ENCODE results near the gene GPATCH3.
"Not testable (repeated sequence)": the region's sequence is repeated elsewhere in the genome, so short reads cannot be mapped to it uniquely, and the experiment has no call there.

GPATCH3 gene

GRCh38 chr1:26874896-26875295, 25.4 kb downstream of the GPATCH3 start:
- DNase-seq (ENCODE audit: insufficient read length, low spot score) (no peak), FAIRE-seq (no peak)

- not testable (repeated sequence) for FAIRE-seq; DNase-seq (ENCODE audit: insufficient read length, low spot score)
Observed at GRCh38 chr1:26873097-26873496, 27.2 kb downstream of the GPATCH3 start.

GRCh38 chr1:26864610-26865480, 35.4 kb downstream of the GPATCH3 start:
- DNase-seq (ENCODE audit: insufficient read length, low spot score), result peak; percentile 89
- FAIRE-seq, result peak; percentile 83

GRCh38 chr1:26863685-26864077, 36.6 kb downstream of the GPATCH3 start:
- no peak for FAIRE-seq
- DNase-seq (ENCODE audit: insufficient read length, low spot score), result no peak

- DNase-seq (ENCODE audit: insufficient read length, low spot score) (no peak), FAIRE-seq (no peak)
Observed at GRCh38 chr1:26862781-26863684, 37.2 kb downstream of the GPATCH3 start, which contains the start of gene SFN. Gene SFN, plus strand, starts transcription at chr1:26863149. Its CDS starts 64 bp downstream, at chr1:26863213.

- FAIRE-seq, result no peak
- no peak for DNase-seq (ENCODE audit: insufficient read length, low spot score)
Observed at GRCh38 chr1:26861889-26862378, 38.3 kb downstream of the GPATCH3 start.

GRCh38 chr1:26861286-26861701, 39.0 kb downstream of the GPATCH3 start:
- DNase-seq (ENCODE audit: insufficient read length, low spot score), result peak; percentile 36
- FAIRE-seq, result no peak

GRCh38 chr1:26858891-26859640, 41.2 kb downstream of the GPATCH3 start:
- FAIRE-seq, result no peak

GRCh38 chr1:26858160-26858559, 42.1 kb downstream of the GPATCH3 start:
- DNase-seq (ENCODE audit: insufficient read length, low spot score) (no peak), FAIRE-seq (no peak)

More at GRCh38 chr1:26858891-26859640, 41.2 kb downstream of the GPATCH3 start:
- DNase-seq (ENCODE audit: insufficient read length, low spot score), result no peak

GRCh38 chr1:26857473-26858060, 42.7 kb downstream of the GPATCH3 start:
- FAIRE-seq (no peak), DNase-seq (ENCODE audit: insufficient read length, low spot score) (no peak)

- DNase-seq (ENCODE audit: insufficient read length, low spot score) (no peak), FAIRE-seq (no peak)
Observed at GRCh38 chr1:26856604-26857469, 43.4 kb downstream of the GPATCH3 start.

- FAIRE-seq, result no peak
- no peak for DNase-seq (ENCODE audit: insufficient read length, low spot score)
Observed at GRCh38 chr1:26856181-26856580, 44.1 kb downstream of the GPATCH3 start.

- DNase-seq (ENCODE audit: insufficient read length, low spot score) (no peak), FAIRE-seq (no peak)
Observed at GRCh38 chr1:26855636-26856035, 44.6 kb downstream of the GPATCH3 start.

GRCh38 chr1:26854906-26855305, 45.4 kb downstream of the GPATCH3 start:
- DNase-seq (ENCODE audit: insufficient read length, low spot score) (no peak), FAIRE-seq (no peak)

- no peak for FAIRE-seq
- DNase-seq (ENCODE audit: insufficient read length, low spot score), result no peak
Observed at GRCh38 chr1:26853600-26853999, 46.7 kb downstream of the GPATCH3 start.

GRCh38 chr1:26853156-26853555, 47.1 kb downstream of the GPATCH3 start:
- peak; percentile 76 for FAIRE-seq
- peak; percentile 75 for DNase-seq (ENCODE audit: insufficient read length, low spot score)

- DNase-seq (ENCODE audit: insufficient read length, low spot score) (no peak), FAIRE-seq (no peak)
Observed at GRCh38 chr1:26852701-26853100, 47.6 kb downstream of the GPATCH3 start.

GRCh38 chr1:26851106-26851684, 49.1 kb downstream of the GPATCH3 start:
- FAIRE-seq, result no peak
- no peak for DNase-seq (ENCODE audit: insufficient read length, low spot score)

All from HTR-8/SVneo (cell line).